MM.1S (cell line): ENCODE data around the gene MTCH2.
"Not testable (repeated sequence)": the region's sequence is repeated elsewhere in the genome, so short reads cannot be mapped to it uniquely, and the experiment has no call there.

Experiments used
- DNase-seq: peaks from one replicate; pipeline ENCODE4 v3.0.0-alpha.2; 2015
- H2AFZ ChIP-seq: fragments of 300-600 bp; sonication (generic); 2 replicates; pipeline ENCODE4 v1.6.0; 2016; ENCODE audit warnings: antibody characterized with exemption, low read length
- H3F3A ChIP-seq: fragments of 300-600 bp; sonication (generic); 2 replicates; pipeline ENCODE4 v1.6.1; 2016; ENCODE audit warnings: mild to moderate bottlenecking, antibody characterized with exemption, low read length, moderate library complexity, mixed read lengths; ENCODE audit not compliant: insufficient read depth
- H3K27ac ChIP-seq: fragments of 300-600 bp; sonication (generic); 2 replicates; pipeline ENCODE4 v1.5.1; 2016; ENCODE audit warnings: mild to moderate bottlenecking, low read length
- H3K27me3 ChIP-seq: fragments of 300-600 bp; sonication (generic); replicated peaks from 2 replicates; pipeline ENCODE4 v1.6.0; 2016; ENCODE audit warnings: low read length; ENCODE audit not compliant: insufficient read depth
- H3K36me3 ChIP-seq: fragments of 300-600 bp; sonication (generic); replicated peaks from 2 replicates; pipeline ENCODE4 v1.6.1; 2016; ENCODE audit warnings: mild to moderate bottlenecking, low read length, mixed read lengths; ENCODE audit not compliant: insufficient read depth
- H3K4me1 ChIP-seq: fragments of 300-600 bp; sonication (generic); 2 replicates; pipeline ENCODE4 v1.6.1; 2016; ENCODE audit warnings: low read length, mixed read lengths
- H3K4me2 ChIP-seq: fragments of 300-600 bp; sonication (generic); 2 replicates; pipeline ENCODE4 v1.6.0; 2016; ENCODE audit warnings: low read depth, low read length
- H3K4me3 ChIP-seq: fragments of 300-600 bp; sonication (generic); 2 replicates; pipeline ENCODE4 v1.5.1; 2016; ENCODE audit warnings: low read length, mixed read lengths
- H3K79me2 ChIP-seq: fragments of 300-600 bp; sonication (generic); 2 replicates; pipeline ENCODE4 v1.6.1; 2016; ENCODE audit warnings: mixed run types, low read length, mixed read lengths
- H3K9ac ChIP-seq: fragments of 300-600 bp; sonication (generic); 2 replicates; pipeline ENCODE4 v1.6.1; 2016; ENCODE audit warnings: low read length, mixed read lengths
- H3K9me2 ChIP-seq: fragments of 300-600 bp; sonication (generic); replicated peaks from 2 replicates; pipeline ENCODE4 v1.6.1; 2016; ENCODE audit warnings: mild to moderate bottlenecking, low read length, mixed read lengths; ENCODE audit not compliant: insufficient read depth
- H3K9me3 ChIP-seq: fragments of 300-600 bp; sonication (generic); replicated peaks from 2 replicates; pipeline ENCODE4 v1.6.1; 2016; ENCODE audit warnings: mild to moderate bottlenecking, low read length, mixed read lengths; ENCODE audit not compliant: insufficient read depth
- H4K20me1 ChIP-seq: fragments of 300-600 bp; sonication (generic); 2 replicates; pipeline ENCODE4 v1.6.1; 2016; ENCODE audit warnings: mild to moderate bottlenecking, low read length, moderate library complexity, mixed read lengths; ENCODE audit not compliant: insufficient read depth
- EZH2 ChIP-seq: fragments of 300-600 bp; sonication (generic); optimal IDR thresholded peaks from 2 replicates; pipeline ENCODE3; 2017; ENCODE audit warnings: low read depth, mild to moderate bottlenecking, antibody characterized with exemption, low read length, mixed read lengths
- EZH2phosphoT487 ChIP-seq: fragments of 300-600 bp; sonication (generic); IDR thresholded peaks from 2 replicates; pipeline ENCODE4 v1.6.1; 2018; ENCODE audit warnings: antibody characterized with exemption, low read length
- TF ChIP-seq, protein P1 (sequence below): fragments of 300-600 bp; sonication (generic); IDR thresholded peaks from 2 replicates; pipeline ENCODE4 v1.5.1; 2016; ENCODE audit warnings: antibody characterized with exemption, low read length, mixed read lengths

The MTCH2 gene

DNA sequence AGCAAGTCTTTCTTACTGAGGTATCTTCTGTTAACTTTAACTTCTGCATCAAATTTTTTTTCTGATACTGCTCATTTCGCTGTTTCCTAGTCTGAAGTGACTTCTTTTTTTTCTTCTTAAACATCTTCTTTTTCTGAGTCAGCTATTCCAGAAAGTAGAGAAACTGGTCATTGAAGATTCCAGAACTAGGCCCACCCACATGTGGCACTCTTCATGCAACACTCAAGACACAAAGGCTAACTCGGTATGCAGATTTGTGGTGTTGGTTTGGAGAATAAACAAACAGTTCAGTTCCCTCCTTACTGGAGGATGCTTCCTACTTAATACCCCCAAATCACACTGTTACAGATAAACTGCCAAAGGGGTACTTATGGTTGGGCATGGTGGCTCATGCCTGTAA, 25.2 kb upstream of the MTCH2 start:
- Histone ChIP-seq H2AFZ (no peak overlapping the region), H3K4me3 (no peak overlapping the region), H3K4me2 (no peak overlapping the region), H3K36me3 (no peaks in the 10 kb centered on the region), H3K27ac (no peak overlapping the region), H3K9ac (no peak overlapping the region), H3K79me2 (no peaks in the 10 kb centered on the region), H4K20me1 (no peaks in the 10 kb centered on the region), H3F3A (no peaks in the 10 kb centered on the region), H3K4me1 (peaks cover 4% of the 10 kb centered on the region), H3K27me3 (no peaks in the 10 kb centered on the region), H3K9me3 (no peaks in the 10 kb centered on the region), H3K9me2 (no peaks in the 10 kb centered on the region)
- no peak for TF ChIP-seq EZH2phosphoT487
- no peak for TF ChIP-seq EZH2
- TF ChIP-seq, protein P1, sequence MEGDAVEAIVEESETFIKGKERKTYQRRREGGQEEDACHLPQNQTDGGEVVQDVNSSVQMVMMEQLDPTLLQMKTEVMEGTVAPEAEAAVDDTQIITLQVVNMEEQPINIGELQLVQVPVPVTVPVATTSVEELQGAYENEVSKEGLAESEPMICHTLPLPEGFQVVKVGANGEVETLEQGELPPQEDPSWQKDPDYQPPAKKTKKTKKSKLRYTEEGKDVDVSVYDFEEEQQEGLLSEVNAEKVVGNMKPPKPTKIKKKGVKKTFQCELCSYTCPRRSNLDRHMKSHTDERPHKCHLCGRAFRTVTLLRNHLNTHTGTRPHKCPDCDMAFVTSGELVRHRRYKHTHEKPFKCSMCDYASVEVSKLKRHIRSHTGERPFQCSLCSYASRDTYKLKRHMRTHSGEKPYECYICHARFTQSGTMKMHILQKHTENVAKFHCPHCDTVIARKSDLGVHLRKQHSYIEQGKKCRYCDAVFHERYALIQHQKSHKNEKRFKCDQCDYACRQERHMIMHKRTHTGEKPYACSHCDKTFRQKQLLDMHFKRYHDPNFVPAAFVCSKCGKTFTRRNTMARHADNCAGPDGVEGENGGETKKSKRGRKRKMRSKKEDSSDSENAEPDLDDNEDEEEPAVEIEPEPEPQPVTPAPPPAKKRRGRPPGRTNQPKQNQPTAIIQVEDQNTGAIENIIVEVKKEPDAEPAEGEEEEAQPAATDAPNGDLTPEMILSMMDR: no peak
- no peak for DNase-seq

DNA sequence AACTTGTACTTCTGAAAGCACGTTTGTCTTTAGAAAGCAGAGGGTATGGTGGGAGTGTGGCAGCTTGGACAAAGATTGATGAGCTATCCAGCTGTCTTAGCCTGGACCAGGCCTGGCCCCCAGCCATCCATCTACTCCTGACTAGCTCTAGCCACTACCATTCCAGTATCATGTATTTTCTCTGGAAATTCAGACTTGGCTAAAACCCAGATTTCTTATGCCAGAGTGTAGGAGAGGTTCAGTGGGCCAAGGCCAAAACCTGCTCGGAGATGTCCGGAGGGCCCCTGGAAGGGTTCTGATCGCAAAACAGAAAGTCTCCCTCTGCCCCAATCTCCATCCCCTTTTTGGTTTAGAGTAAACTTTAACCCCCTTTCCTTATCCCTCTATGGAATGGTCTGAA, 24.8 kb upstream of the MTCH2 start:
- no peak overlapping the region for H3K4me3 ChIP-seq
- no peaks in the 10 kb centered on the region for H3K36me3 ChIP-seq
- H4K20me1 ChIP-seq: no peaks in the 10 kb centered on the region
- H3K4me1 ChIP-seq: peaks cover 4% of the 10 kb centered on the region
- TF ChIP-seq EZH2phosphoT487: no peak
- TF ChIP-seq EZH2: no peak
- TF ChIP-seq, protein P1: no peak
- H3K9me3 ChIP-seq: no peaks in the 10 kb centered on the region
- H3K27me3 ChIP-seq: no peaks in the 10 kb centered on the region
- H3K4me2 ChIP-seq: no peak overlapping the region
- H3K27ac ChIP-seq: no peak overlapping the region
- H3F3A ChIP-seq: no peaks in the 10 kb centered on the region
- H3K9me2 ChIP-seq: no peaks in the 10 kb centered on the region
- H3K79me2 ChIP-seq: no peaks in the 10 kb centered on the region
- no peak overlapping the region for H2AFZ ChIP-seq
- H3K9ac ChIP-seq: no peak overlapping the region
- no peak for DNase-seq

DNA sequence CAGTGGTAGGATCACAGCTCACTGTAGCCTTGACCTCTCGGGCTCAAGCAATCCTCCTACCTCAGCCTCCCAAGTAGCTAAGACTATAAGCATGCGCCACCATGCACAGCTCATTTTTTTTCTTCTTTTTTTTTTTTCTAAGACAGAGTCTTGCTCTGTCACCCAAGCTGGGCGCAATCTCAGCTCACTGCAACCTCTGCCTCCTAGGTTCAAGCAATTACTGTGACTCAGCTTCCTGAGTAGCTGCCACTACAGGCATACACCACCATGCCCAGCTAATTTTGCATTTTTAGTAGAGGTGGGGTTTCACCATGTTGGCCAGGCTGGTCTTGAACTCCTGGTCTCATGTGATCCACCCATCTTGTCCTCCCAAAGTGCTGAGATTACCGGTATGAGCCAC, 22.6 kb upstream of the MTCH2 start:
- H3K9ac ChIP-seq, H4K20me1 ChIP-seq, H3K36me3 ChIP-seq, H2AFZ ChIP-seq, DNase-seq, H3K4me2 ChIP-seq, H3F3A ChIP-seq, H3K27me3 ChIP-seq, H3K9me3 ChIP-seq, H3K9me2 ChIP-seq, H3K4me1 ChIP-seq, H3K4me3 ChIP-seq, H3K79me2 ChIP-seq, H3K27ac ChIP-seq: not testable (repeated sequence)

DNA sequence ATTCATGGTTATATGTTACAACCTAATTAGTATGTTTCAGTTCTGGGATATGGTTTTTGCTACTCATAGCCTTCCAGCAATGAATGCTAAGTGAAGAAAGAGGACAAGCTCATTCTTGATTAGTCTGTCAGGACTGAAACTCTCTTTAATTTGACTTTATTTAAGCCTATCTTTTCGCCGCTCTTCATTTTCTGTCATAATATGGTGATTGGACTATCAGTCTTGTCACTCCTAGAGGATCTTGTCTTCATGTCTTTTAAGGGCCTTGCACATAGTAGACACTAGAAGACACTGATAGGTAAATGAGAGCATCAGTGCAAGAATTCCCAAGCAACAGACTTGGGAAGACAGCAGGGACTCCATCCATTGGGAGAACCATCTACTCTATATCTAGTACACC, 18.9 kb upstream of the MTCH2 start:
- no peaks in the 10 kb centered on the region for H4K20me1 ChIP-seq

More for the DNA sequence above, 18.9 kb upstream of the MTCH2 start:
- Histone ChIP-seq H3K27me3 (no peaks in the 10 kb centered on the region), H3K36me3 (no peaks in the 10 kb centered on the region), H3K4me3 (no peak overlapping the region), H3K79me2 (no peaks in the 10 kb centered on the region), H3K4me2 (no peak overlapping the region), H3K9me3 (no peaks in the 10 kb centered on the region), H3K9ac (no peak overlapping the region), H3K27ac (no peak overlapping the region), H3K9me2 (no peaks in the 10 kb centered on the region), H3F3A (no peaks in the 10 kb centered on the region), H2AFZ (no peak overlapping the region), H3K4me1 (peaks cover 4% of the 10 kb centered on the region)
- no peak for DNase-seq
- TF ChIP-seq EZH2 (no peak), EZH2phosphoT487 (no peak)
- TF ChIP-seq, protein P1: no peak
